DMS79 (cell line): ENCODE measurements around the gene ZNF273.
"Not testable (repeated sequence)": the region's sequence is repeated elsewhere in the genome, so short reads cannot be mapped to it uniquely, and the experiment has no call there.

ENCODE experiments used
- DNase-seq: peaks from one replicate; lab custom pipeline; 2025; lab: John Stamatoyannopoulos, UW

The ZNF273 gene

GRCh38 chr7:64888901-64889685 lies 14.0 kb upstream of the ZNF273 start:
- no peak for DNase-seq

- no peak for DNase-seq
Measured at GRCh38 chr7:64889686-64890162, 13.3 kb upstream of the ZNF273 start.

GRCh38 chr7:64890273-64890672 lies 12.8 kb upstream of the ZNF273 start:
- not testable (repeated sequence) for DNase-seq

- DNase-seq: no peak
Measured at GRCh38 chr7:64890761-64891362, 12.2 kb upstream of the ZNF273 start.

- DNase-seq: not testable (repeated sequence)
Measured at GRCh38 chr7:64891363-64892081, 11.6 kb upstream of the ZNF273 start.

- no peak for DNase-seq
Measured at GRCh38 chr7:64892116-64892515, 11.0 kb upstream of the ZNF273 start.

- DNase-seq: no peak
Measured at GRCh38 chr7:64892666-64893309, 10.3 kb upstream of the ZNF273 start.

- no peak for DNase-seq
Measured at GRCh38 chr7:64893401-64893800, 9.7 kb upstream of the ZNF273 start.

GRCh38 chr7:64902461-64902805 lies 640 bp upstream of the ZNF273 start:
- not testable (repeated sequence) for DNase-seq

GRCh38 chr7:64904008-64904407 lies 935 bp downstream of the ZNF273 start:
- DNase-seq: no peak

- no peak for DNase-seq
Measured at GRCh38 chr7:64905133-64905532, 2.1 kb downstream of the ZNF273 start.

- no peak for DNase-seq
Measured at GRCh38 chr7:64905547-64905946, 2.5 kb downstream of the ZNF273 start.

- no peak for DNase-seq
Measured at GRCh38 chr7:64907641-64908326, 4.7 kb downstream of the ZNF273 start.

GRCh38 chr7:64908358-64908757 lies 5.3 kb downstream of the ZNF273 start:
- no peak for DNase-seq

- DNase-seq: no peak
Measured at GRCh38 chr7:64914557-64914956, 11.5 kb downstream of the ZNF273 start.

GRCh38 chr7:64915301-64915700 lies 12.2 kb downstream of the ZNF273 start:
- not testable (repeated sequence) for DNase-seq

GRCh38 chr7:64928252-64929187 lies 25.4 kb downstream of the ZNF273 start:
- DNase-seq: not testable (repeated sequence)

GRCh38 chr7:64934478-64934877 lies 31.4 kb downstream of the ZNF273 start:
- DNase-seq: no peak

GRCh38 chr7:64938540-64938939 lies 35.5 kb downstream of the ZNF273 start:
- no peak for DNase-seq

- not testable (repeated sequence) for DNase-seq
Measured at GRCh38 chr7:64940021-64940420, 36.9 kb downstream of the ZNF273 start.
